Globus pallidus (tissue), 1 donor: ENCODE measurements around the gene GMPPA.
A peak's percentile ranks its signal among the peaks of the same experiment; 100 is the strongest.

ENCODE experiments used
- DNase-seq: peaks from one replicate; pipeline ENCODE4 v3.0.0-alpha.2; 2015; ENCODE audit warnings: low spot score

GMPPA gene

DNA sequence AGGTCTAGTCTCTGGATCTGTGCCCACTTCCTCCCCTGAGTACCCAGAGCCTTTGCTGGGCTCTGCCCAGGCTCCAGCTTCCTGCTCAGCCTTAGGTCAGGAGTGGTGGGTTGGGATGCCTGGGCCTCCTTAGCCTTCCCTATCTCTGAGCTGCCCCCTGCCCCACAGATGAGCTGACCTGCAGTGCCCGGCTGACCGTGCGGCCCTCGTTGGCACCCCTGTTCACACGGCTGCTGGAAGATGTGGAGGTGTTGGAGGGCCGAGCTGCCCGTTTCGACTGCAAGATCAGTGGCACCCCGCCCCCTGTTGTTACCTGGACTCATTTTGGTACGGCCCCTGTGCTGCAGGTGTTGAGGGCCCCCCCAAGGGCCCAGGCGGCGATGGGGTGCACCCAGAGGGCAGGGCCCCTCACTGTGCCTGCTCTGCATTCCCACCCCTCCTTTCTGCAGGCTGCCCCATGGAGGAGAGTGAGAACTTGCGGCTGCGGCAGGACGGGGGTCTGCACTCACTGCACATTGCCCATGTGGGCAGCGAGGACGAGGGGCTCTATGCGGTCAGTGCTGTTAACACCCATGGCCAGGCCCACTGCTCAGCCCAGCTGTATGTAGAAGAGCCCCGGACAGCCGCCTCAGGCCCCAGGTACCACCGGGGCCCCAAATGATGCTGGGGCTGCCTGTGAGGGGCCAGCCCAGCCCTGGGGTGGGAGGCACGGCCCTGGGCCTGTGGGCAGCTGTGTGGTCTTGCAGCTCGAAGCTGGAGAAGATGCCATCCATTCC, 30.1 kb upstream of the GMPPA start:
- DNase-seq, result no peak

DNA sequence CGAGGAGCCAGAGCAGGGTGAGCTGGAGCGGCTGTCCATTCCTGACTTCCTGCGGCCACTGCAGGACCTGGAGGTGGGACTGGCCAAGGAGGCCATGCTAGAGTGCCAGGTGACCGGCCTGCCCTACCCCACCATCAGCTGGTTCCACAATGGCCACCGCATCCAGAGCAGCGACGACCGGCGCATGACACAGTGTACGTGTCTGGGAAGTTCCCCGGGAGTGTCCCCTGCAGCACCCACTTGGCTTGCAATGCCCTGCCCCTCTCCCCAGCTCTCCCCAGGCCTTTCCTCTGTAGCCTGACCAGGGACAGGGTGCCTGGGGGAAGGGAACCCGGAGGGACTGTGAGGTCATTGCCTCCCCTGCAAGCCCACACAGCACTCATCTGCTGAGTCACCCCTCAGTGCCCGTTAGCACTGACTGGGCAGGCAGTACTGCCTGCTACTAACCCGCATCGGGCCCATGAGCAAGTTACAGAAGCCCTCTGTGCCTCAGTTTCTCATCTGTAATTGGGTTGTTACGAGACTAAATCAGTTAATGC, 29.4 kb upstream of the GMPPA start:
- DNase-seq, result no peak

DNA sequence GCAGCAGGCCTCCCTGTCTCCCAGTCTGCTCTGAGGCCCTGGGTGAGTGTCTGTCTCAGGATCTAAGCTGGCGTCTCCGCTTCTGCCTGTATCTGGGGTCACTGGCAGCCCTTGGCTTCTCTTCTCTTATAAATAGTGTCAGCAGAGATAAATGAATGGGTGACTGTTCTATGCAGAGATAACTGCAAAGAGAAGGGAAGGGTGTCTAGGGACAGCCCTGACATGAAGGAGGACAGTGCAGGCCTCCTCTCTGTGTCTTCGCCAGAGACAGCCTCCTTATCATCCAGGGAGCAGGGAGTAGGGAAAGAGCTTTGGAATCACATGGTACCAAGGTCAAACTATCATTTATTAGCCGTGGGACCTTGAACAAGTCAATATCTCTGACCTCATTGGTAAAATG, 28.3 kb upstream of the GMPPA start:
- DNase-seq, result no peak

DNA sequence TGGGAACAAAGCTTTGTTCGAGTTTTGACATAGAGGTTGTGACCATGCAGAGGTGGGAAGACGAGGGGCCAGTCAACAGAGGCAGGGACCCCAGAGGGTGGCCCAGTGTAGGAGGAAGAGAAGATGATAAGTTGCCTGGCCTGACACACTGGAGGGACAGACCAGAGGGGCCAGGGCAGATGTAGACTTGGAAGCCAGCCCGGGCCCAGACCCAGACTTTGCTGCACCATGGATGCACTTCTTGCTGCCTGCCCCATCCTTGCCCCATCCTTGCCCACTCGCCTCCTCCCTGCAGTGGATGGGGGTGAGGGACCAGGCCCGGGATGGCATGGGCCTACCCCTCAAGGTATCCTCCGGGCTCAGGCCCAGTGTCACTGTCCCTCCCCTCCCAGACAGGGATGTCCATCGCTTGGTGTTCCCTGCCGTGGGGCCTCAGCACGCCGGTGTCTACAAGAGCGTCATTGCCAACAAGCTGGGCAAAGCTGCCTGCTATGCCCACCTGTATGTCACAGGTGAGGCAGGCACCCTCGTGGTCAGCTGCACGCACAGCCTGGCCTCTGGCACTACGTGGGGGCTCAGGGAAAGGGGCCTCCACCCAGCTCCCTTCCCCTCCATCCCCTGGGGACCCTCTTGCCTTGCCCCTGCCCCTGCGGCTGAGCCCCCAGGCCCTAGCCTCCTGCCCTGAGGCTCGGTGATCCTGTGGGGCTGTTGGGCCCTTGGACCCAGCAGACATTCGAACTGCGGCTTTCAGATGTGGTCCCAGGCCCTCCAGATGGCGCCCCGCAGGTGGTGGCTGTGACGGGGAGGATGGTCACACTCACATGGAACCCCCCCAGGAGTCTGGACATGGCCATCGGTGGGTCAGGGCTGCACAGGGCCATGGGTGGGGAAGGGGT, 27.0 kb upstream of the GMPPA start:
- DNase-seq, result no peak

DNA sequence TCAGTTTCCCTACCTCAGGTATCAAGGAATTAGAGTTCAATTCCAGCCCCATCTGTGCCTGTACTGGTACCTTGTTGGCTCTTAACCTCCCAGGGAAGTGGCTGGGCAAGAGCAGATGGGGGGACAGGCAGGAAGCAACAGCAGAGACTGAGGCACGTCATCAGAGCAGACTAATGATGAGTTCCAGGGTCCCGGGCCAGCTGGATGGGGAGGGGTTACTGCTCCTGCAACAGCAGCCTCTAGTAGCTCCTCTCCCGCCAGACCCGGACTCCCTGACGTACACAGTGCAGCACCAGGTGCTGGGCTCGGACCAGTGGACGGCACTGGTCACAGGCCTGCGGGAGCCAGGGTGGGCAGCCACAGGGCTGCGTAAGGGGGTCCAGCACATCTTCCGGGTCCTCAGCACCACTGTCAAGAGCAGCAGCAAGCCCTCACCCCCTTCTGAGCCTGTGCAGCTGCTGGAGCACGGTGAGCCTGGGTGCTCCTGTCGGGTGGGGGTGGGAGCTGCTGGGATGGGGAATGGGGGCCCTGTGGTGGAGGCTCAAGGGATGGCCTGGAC, 26.0 kb upstream of the GMPPA start:
- DNase-seq, result no peak

DNA sequence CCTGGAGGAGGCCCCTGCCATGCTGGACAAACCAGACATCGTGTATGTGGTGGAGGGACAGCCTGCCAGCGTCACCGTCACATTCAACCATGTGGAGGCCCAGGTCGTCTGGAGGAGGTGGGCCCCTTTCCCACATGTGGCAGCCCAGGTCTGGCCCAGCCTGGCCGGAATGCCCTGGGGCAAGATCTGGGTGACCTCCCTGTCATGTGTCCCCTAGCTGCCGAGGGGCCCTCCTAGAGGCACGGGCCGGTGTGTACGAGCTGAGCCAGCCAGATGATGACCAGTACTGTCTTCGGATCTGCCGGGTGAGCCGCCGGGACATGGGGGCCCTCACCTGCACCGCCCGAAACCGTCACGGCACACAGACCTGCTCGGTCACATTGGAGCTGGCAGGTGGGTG, 25.2 kb upstream of the GMPPA start:
- DNase-seq, result no peak

DNA sequence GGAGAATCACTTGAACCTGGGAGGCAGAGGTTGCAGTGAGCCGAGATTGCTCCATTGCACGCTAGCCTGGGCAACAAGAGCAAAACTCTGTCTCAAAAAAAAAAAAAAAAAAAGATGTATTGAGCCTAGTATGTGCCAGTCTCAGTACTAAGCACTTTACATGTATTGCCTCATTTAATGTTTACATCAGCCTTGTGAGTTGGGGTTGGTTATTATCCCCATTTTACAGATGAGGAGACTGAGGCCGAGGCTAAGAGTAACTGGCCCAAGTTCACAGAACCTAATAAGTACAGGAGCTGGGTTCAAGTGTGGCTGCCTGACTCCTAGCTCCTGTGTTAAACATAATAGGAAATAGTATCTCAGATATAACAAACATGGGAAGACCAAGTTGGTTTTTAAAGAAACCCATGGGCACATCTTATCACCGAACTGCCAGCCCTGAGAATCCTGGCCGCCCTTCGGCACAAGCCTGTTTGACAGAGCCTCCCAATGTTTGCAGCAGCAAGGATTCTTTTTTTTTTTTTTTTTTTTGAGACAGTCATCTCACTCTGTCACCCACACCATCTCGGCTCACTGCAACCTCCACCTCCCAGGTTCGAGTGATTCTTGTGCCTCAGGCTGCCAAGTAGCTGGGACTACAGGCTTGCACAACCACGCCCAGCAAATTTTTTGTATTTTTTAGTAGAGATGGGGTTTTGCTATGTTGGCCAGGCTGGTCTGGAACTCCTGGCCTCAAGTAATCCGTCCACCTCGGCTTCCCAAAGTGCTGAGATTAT, 24.2 kb upstream of the GMPPA start:
- DNase-seq, result no peak

DNA sequence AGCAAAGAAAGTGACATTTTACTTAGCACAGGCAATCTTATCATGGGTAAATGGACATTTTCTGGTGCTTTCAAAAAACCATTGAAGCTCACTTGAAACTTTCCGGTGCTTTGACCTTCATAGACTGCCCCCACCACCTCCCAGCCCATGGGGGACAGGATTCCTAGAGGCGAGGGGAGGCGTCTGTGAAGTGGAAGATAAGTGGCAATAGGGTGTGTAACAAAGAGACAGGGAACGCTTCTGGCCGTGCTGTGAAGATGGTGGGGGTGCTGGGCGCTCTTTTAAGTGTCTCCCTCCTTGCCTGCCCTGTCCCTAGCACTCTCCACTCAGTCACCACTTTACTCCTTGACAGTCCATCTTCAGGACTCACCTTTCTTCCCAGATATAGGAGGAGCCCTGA, 23.4 kb upstream of the GMPPA start:
- DNase-seq, result no peak

DNA sequence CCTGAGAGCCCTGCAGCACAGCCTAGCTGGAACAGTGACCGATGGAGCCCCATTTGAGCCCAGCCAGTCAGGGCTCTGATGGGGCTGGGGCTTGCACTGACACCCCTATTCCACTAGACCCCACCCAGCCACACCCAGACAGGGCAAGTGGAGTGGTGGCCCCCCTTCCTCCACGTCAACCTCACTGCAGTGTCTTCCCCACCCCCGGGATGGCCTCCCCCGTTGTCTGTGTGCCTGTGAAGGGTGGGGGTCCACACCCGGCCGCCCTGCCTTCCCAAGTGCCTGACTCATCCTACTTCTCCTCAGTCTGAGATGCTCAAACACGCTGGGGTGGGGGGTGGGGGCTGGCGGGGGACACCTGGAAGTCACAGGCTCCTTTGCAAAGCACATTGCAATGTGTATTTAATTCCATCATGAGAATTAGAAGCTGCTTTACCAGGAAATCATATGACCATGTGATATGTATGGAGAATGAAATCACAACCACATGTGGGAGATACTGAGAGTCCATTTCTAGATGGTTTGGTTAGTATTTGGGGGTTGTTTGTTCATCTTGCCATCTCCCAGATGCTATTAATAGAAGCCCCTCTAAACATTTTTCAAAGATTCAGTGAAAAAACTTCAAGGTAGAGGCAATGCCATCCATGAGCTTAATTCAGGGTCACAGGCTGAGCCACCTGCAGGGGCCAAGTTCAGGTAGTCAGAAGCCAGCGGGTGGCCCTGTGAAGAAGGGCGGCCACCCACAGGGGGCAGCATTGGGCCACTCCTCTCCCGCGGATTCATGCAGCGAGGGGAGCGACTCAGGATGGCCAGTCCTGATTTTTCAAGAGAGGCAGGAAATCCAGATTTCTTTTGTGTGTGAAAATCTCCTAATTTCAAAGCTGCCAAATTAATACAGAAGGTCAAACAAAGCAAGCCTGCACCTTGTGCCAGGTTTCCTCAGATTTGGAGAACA, 22.7 kb upstream of the GMPPA start:
- peak; percentile 31 for DNase-seq

DNA sequence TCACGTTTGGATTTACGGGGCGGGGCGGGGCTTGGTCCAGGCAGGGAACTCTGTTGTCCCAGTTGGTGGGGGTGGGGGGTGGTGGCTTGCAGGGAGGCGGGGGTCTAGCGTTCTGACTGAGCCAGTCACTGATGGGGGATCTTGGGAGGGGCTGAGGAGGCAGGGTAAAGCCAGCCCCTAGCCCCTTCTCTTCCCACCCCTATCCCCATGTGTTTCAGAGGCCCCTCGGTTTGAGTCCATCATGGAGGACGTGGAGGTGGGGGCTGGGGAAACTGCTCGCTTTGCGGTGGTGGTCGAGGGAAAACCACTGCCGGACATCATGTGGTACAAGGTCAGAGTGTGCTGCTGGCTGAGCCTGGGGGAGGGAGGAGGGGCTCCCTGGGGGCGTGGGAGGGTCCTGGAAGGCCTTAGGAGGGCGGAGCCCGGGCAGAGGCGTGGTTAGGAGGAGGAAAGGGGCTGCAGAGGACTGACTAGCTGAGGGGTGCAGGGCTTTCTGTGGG, 22.0 kb upstream of the GMPPA start:
- no peak for DNase-seq

DNA sequence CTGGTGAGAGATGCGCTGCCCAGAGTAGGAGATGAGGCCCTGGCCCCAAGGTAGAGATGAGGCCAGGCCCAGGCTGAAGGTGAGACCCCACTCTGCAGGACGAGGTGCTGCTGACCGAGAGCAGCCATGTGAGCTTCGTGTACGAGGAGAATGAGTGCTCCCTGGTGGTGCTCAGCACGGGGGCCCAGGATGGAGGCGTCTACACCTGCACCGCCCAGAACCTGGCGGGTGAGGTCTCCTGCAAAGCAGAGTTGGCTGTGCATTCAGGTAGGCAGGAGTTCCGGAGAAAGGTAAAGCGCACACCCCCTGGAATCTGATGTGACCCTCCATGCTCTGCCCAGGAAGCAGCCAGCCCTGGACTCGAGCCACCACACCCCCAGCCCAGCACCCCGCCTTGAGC, 21.5 kb upstream of the GMPPA start:
- no peak for DNase-seq

DNA sequence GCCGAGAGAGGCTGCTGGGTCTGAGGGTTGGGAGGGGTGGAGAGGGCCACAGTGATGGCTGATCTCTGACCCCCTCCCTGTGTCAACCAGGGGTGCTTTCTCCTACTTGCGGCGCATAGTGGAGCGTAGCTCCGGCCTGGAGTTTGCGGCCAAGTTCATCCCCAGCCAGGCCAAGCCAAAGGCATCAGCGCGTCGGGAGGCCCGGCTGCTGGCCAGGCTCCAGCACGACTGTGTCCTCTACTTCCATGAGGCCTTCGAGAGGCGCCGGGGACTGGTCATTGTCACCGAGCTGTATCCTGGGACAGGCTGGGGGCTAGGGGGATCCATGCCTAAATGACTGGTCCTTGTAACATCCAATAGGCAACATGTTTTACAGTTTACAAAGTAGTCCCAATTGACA, 20.9 kb upstream of the GMPPA start:
- DNase-seq, result no peak

DNA sequence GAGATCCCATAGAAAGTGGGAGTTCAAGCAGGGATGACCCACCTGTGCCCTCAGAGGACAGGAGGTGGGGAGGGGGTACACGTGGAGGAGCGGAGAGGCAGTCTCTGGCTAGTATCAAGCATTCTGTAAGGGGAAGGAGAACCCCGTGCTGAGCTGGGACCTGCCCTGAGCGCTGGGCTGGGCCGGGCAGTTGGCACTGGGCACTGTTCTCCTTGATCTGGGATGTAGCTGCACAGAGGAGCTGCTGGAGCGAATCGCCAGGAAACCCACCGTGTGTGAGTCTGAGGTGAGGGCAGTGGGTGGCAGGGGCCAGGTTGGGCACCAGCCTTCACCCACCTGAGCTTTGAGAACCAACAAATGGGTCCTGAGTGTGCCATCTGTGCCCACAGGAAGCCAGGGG, 19.8 kb upstream of the GMPPA start:
- no peak for DNase-seq

DNA sequence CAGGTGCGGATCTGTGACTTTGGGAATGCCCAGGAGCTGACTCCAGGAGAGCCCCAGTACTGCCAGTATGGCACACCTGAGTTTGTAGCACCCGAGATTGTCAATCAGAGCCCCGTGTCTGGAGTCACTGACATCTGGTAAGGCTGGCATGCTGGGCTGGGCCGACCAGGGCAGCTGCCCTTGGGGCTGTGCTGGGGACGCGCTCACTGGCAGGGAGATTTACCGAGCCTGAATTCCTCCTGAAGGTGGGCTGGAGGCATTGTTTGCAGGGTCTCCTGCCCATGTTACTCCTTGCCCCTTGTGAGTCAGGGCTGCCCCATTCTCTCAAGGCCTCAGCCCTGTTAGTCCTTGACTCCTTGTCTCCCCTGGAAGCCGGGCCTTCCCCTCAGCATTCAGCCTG, 18.7 kb upstream of the GMPPA start:
- DNase-seq, result no peak

DNA sequence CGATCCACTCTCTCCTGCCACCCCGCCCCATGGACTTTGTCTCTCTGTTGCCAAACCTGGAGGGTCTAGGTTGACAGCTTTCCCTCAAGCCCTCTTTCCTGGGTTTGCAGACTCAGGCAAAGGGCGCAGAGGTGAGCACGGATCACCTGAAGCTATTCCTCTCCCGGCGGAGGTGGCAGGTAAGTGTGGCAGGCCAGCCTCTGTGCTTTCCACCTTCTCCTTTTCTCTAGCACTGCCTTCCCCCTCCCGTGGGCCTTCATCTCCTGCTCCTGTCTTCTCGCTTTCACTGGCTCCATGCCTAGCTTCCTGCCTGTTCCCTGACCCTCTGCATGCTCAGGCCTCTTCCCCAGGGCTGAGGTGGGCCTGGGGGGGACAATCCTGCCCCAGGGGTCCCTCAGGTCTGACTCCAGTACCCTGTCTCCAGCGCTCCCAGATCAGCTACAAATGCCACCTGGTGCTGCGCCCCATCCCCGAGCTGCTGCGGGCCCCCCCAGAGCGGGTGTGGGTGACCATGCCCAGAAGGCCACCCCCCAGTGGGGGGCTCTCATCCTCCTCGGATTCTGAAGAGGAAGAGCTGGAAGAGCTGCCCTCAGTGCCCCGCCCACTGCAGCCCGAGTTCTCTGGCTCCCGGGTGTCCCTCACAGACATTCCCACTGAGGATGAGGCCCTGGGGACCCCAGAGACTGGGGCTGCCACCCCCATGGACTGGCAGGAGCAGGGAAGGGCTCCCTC, 15.9 kb upstream of the GMPPA start:
- no peak for DNase-seq

DNA sequence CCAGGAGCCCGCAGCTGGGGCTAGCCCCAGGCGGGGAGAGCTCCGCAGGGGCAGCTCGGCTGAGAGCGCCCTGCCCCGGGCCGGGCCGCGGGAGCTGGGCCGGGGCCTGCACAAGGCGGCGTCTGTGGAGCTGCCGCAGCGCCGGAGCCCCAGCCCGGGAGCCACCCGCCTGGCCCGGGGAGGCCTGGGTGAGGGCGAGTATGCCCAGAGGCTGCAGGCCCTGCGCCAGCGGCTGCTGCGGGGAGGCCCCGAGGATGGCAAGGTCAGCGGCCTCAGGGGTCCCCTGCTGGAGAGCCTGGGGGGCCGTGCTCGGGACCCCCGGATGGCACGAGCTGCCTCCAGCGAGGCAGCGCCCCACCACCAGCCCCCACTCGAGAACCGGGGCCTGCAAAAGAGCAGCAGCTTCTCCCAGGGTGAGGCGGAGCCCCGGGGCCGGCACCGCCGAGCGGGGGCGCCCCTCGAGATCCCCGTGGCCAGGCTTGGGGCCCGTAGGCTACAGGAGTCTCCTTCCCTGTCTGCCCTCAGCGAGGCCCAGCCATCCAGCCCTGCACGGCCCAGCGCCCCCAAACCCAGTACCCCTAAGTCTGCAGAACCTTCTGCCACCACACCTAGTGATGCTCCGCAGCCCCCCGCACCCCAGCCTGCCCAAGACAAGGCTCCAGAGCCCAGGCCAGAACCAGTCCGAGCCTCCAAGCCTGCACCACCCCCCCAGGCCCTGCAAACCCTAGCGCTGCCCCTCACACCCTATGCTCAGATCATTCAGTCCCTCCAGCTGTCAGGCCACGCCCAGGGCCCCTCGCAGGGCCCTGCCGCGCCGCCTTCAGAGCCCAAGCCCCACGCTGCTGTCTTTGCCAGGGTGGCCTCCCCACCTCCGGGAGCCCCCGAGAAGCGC, 15.0 kb upstream of the GMPPA start:
- DNase-seq, result no peak

DNA sequence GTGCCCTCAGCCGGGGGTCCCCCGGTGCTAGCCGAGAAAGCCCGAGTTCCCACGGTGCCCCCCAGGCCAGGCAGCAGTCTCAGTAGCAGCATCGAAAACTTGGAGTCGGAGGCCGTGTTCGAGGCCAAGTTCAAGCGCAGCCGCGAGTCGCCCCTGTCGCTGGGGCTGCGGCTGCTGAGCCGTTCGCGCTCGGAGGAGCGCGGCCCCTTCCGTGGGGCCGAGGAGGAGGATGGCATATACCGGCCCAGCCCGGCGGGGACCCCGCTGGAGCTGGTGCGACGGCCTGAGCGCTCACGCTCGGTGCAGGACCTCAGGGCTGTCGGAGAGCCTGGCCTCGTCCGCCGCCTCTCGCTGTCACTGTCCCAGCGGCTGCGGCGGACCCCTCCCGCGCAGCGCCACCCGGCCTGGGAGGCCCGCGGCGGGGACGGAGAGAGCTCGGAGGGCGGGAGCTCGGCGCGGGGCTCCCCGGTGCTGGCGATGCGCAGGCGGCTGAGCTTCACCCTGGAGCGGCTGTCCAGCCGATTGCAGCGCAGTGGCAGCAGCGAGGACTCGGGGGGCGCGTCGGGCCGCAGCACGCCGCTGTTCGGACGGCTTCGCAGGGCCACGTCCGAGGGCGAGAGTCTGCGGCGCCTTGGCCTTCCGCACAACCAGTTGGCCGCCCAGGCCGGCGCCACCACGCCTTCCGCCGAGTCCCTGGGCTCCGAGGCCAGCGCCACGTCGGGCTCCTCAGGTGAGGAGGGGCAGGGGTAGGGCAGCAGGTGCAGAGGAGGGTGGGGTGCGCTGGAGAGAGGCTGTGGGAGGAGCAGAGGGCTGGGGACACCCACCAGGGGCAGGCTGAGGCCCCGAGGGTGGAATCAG, 14.1 kb upstream of the GMPPA start:
- no peak for DNase-seq

DNA sequence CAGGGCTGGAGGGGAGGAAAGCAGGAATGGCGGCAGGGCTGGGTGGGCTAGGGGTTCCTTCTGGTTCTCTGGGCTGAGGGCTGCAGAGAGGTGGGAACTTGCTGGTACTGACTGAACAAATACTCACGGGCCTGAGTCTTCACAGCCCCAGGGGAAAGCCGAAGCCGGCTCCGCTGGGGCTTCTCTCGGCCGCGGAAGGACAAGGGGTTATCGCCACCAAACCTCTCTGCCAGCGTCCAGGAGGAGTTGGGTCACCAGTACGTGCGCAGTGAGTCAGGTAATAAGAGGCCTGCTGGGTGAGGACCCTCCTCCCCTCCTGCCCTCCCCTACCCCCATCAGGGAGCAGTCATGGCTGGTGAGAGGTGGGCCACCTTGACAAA, 13.5 kb upstream of the GMPPA start:
- DNase-seq, result no peak
